ENCODE results near the gene TBL3.
A peak's percentile ranks its signal among the peaks of the same experiment; 100 is the strongest.

The TBL3 gene

DNA sequence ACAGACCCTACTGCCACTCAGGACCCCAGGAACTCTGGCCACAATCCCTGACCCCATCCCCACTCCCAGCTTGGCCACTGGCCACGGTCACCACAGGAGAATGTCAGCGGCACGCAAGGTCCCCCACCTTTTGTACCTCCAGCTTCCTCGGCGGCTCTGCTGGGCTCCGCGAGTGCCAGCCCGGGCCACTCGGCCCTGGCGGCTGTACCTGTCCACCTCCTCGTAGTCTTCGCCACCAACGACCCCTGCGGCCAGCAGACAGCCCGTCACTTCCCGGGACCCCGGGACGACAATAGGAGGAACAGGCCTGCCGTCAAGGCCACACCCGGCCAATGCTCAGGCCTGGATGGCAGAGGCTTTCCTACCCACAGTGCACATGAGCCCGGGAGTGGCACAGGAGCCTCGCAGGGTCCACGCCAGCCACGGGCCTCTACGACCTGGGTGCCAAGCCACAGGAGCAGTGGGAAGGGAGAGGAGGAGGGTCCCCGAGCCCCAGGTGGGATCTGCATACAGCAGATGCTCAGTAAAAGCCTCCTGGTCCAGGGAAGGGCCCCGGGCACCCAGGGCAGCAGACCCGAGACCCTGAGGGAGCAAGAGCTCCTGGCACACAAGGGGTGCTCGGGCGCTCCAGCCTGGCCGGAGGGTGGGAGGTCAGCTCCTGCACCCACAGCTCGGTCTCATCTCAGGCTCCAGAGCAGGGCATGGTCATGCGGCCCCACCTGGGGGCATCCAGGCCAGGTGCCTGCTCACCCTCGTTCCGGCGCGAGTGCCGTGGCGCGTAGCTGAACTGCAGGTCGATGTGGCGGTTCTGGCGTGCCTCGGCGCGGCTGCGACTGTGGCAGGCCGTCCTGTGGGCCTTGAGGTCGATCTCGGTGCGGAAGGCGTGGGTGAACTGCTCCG, 29.9 kb downstream of the TBL3 start:
- peaks cover 6% of the 10 kb centered on the region; the same call in 1 of the 2 replicates for H3K4me1 ChIP-seq (ENCODE audit: insufficient read depth, low read length)
- no peaks in the 10 kb centered on the region for H3K9me3 ChIP-seq (ENCODE audit: control insufficient read depth, insufficient read depth, low read length)
- H3K36me3 ChIP-seq (ENCODE audit: insufficient read depth, low read length): peaks cover 4% of the 10 kb centered on the region; the same call in 1 of the 2 replicates
- H3K9ac ChIP-seq (ENCODE audit: low read depth, low read length): no peak overlapping the region

DNA sequence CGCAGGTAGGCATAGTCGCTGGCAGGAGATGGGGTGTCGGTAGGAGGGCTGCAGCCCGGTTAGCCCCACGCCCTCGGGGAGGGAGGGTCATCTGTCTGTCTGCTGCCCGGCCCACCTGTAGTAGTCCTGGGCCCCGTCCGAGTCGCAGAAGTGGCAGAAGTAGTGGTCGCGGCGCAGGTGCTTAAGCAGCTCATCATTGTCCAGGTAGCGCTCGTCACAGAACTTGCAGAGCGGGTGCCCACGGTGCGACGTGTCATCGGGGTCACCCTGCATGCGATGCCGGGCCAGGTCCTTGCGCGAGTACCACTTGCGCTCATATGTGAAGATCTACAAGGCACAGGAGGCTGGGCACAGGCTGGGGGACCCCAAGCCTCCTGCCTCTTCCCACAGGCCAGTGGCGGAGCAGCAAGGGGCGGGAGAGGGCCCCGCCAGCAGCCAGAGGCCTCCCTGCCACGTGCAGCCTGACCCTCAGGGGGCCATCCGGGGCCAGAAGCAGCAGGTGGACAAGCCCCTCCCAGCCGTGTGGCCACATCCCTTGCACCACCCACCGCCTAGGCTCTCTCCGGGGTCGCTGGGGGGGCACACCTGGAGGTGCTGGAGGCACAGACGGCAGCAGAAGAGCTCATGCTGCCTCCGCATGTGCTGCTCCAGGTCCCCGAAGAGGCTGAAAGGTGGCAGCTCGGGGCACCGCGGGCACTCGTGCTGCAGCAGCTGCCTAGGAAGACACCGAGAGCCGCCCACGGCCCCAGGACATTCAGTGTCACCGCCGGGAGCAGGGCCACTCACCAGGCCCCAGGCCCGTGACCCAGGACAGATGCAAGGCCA, 30.8 kb downstream of the TBL3 start:
- Histone ChIP-seq H3K9me3 (ENCODE audit: control insufficient read depth, insufficient read depth, low read length) (no peaks in the 10 kb centered on the region), H3K36me3 (ENCODE audit: insufficient read depth, low read length) (peaks cover 4% of the 10 kb centered on the region; the same call in 1 of the 2 replicates), H3K4me1 (ENCODE audit: insufficient read depth, low read length) (peaks cover 6% of the 10 kb centered on the region; the same call in 1 of the 2 replicates), H3K9ac (ENCODE audit: low read depth, low read length) (no peak overlapping the region)

DNA sequence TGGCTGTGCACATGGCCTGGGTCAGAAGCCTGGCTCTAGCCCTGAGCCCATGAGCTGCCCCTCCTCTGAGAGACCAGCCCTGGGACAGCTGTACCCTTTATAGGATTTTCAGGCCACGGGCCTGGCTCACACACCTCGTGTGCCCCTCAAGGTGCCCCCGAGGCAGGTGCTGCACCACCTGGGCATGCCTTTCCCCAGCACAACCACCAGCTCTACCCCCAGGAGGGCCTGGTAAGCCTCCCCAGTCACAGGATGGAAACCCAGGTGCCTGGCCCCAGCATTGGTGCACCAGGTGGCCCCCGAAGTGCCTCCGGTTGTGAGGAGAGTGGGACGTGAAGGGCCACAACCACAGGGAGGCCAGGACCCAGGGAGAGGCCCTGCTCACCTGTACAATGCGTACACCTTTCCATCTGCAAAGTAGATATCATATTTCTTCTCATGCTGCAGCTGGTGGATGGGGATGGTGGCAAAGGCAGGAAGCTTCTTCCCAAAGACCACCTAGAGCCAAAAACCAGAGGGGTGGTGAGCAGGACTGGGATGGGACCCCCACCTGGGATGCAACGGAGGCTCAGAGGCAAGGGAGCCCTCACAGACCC, 31.5 kb downstream of the TBL3 start:
- Histone ChIP-seq H3K9me3 (ENCODE audit: control insufficient read depth, insufficient read depth, low read length) (no peaks in the 10 kb centered on the region), H3K9ac (ENCODE audit: low read depth, low read length) (no peak overlapping the region), H3K36me3 (ENCODE audit: insufficient read depth, low read length) (peaks cover 4% of the 10 kb centered on the region; the same call in 1 of the 2 replicates), H3K4me1 (ENCODE audit: insufficient read depth, low read length) (peaks cover 9% of the 10 kb centered on the region; the same call in 1 of the 2 replicates)

DNA sequence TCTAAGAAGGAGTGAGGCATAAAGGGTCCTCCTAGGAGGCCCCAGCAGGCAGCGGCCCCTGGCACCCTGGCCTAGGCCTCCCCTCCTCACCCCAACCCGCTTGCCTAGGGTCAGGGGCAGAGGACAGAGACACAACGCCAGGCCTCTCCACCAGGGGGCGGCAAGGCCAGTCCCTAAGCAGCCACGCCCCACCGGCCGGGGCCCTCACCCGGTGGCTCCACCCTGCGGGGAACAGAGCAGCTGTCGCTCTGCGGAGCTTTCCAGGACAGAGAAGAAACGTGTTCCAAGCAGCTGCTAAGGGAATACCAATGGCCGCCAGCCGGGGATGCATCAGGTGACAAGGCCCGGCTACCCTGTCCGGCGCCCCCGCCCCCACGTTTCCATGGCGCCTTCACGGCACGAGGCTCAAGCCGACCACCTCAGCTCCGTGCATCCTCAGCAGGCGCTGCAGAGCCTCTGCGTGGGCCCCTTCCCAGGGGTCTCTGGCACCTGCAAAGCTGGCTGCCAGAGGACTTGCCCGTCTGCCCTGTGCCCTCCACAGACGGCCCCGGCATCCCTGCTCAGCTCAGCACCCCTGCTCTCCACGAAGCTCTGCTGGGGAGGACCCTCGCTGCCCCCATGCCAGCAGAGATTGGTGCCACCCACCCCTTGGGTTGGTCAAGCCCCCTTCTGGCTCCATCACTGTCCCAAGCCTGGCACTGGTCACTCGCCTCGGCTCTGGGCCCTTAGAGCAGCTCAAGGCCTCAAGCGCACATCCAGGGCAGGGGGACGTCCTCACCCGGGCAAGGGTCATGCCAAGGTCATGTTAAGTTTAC, 32.2 kb downstream of the TBL3 start:
- H3K36me3 ChIP-seq (ENCODE audit: insufficient read depth, low read length): peaks cover 4% of the 10 kb centered on the region; the same call in 1 of the 2 replicates
- no peaks in the 10 kb centered on the region for H3K9me3 ChIP-seq (ENCODE audit: control insufficient read depth, insufficient read depth, low read length)
- H3K4me1 ChIP-seq (ENCODE audit: insufficient read depth, low read length): peaks cover 12% of the 10 kb centered on the region; the same call in 1 of the 2 replicates
- H3K9ac ChIP-seq (ENCODE audit: low read depth, low read length): peak overlapping the region; percentile 22

DNA sequence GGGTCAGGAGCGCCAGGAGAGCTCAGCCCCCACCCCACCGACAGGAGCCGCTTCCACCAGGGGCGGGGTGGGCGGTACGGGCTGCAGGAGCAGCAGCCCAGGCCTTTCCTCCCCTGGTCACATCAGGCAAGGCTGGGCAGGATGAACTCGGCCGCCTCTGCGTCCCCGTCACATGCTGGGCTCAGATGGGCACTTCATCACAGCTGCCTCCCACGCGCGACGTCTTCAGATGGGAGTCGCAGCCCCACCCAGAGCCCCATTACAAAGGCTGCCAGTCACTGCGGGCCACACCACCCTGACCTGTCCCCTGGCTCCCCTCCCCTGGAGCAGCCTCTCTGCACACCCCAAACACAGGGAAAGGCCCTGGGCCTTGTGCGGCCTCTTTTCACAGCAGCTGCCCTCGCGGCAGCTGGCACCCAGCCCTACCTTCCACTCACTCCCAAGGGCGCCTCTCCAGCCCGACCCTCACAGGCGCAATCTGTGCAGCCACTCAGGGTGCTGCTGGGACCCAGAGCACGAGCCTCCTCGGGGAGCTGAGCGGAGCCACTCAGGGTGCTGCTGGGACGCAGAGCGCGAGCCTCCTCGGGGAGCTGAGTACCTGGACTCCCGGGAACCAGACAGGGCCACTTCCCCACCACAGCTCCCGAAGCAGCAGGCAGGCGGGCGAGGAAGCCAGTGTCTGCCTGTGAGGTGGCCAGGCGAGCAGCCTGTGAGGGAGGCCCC, 33.1 kb downstream of the TBL3 start:
- peaks cover 12% of the 10 kb centered on the region; the same call in 1 of the 2 replicates for H3K4me1 ChIP-seq (ENCODE audit: insufficient read depth, low read length)
- H3K9ac ChIP-seq (ENCODE audit: low read depth, low read length): no peak overlapping the region
- H3K9me3 ChIP-seq (ENCODE audit: control insufficient read depth, insufficient read depth, low read length): no peaks in the 10 kb centered on the region
- H3K36me3 ChIP-seq (ENCODE audit: insufficient read depth, low read length): peaks cover 4% of the 10 kb centered on the region; the same call in 1 of the 2 replicates

DNA sequence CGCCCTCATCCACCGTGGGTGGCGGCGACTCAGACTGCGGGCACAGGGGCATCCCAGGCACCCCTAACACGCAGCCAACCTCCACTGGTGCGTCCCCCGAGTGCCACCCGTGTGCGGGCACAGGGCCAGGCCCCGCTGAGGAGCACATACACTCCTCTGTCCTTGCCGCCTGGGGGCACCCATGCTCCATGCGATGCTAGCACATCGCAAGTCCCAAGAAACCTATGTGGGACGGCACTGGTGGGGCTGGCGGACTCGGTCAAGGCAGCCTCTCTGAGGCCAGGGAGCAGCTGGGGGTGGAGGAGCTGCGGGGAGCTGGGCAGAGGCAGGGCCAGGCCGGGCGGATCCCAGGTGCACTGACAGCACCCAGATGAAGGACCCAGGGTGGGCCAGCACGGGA, 33.8 kb downstream of the TBL3 start:
- Histone ChIP-seq H3K9ac (ENCODE audit: low read depth, low read length) (no peak overlapping the region), H3K36me3 (ENCODE audit: insufficient read depth, low read length) (peaks cover 4% of the 10 kb centered on the region; the same call in 1 of the 2 replicates), H3K4me1 (ENCODE audit: insufficient read depth, low read length) (peaks cover 12% of the 10 kb centered on the region; the same call in 1 of the 2 replicates), H3K9me3 (ENCODE audit: control insufficient read depth, insufficient read depth, low read length) (no peaks in the 10 kb centered on the region)

DNA sequence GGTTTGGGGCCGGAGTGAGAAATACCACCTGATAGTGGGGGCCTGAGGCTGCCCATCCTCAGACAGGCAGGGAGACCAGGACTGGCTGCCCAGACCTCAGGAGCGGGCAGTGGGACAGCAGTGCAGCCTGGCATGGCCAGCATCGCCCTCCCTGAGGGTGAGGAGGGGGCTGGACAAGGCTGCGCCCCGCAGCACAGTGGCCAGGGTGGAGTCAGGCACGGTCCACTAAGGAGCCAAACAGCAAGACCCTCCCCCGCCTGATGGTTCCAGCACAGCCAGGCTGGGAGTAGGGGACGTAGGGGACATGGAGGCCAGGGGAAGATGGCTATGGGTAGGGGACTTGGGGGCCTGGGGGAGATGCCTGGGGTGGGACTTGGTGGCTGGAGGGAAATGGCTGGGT, 34.5 kb downstream of the TBL3 start:
- H3K9ac ChIP-seq (ENCODE audit: low read depth, low read length): no peak overlapping the region
- H3K4me1 ChIP-seq (ENCODE audit: insufficient read depth, low read length): peaks cover 12% of the 10 kb centered on the region; the same call in 1 of the 2 replicates
- H3K36me3 ChIP-seq (ENCODE audit: insufficient read depth, low read length): peaks cover 2% of the 10 kb centered on the region; the same call in 1 of the 2 replicates
- no peaks in the 10 kb centered on the region for H3K9me3 ChIP-seq (ENCODE audit: control insufficient read depth, insufficient read depth, low read length)

DNA sequence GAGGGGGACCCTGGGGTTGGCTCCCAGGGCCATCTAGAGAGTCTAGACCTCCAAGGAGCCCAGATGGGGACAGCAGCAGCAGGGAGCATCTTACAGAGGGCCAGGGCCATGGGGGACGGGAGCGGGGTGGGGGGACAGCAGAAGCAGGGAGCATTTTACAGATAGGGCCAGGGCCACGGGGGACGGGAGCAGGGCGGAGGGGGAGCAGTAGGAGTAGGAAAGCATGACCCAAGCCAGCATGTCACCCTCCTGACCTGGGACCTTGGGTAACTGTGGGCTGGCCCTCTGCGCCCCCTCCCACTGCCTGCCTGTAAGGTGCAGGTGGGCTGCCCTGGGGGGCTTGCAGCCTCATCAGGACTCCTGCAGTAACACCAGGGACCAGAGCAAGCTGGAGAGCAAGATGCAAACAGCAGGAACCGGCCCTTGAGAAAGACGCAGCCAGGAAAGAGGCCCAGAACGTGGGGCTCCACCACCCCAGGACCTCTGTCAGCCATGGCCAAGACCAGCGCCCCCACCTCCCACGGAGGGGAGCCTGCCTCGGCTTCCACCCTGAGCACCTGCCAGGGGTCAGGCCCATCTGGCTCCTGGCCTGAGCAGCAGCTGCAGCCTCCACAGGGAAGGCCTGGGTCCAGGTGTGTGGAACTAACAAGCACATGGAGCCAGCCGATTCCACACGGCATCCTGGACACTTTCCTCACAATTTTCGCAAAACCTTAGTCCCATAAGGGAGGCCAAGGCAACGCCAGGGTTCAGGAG, 35.4 kb downstream of the TBL3 start:
- Histone ChIP-seq H3K4me1 (ENCODE audit: insufficient read depth, low read length) (peaks cover 12% of the 10 kb centered on the region; the same call in 1 of the 2 replicates), H3K9ac (ENCODE audit: low read depth, low read length) (no peak overlapping the region), H3K9me3 (ENCODE audit: control insufficient read depth, insufficient read depth, low read length) (no peaks in the 10 kb centered on the region), H3K36me3 (ENCODE audit: insufficient read depth, low read length) (no peaks in the 10 kb centered on the region; the same call in 1 of the 2 replicates)

DNA sequence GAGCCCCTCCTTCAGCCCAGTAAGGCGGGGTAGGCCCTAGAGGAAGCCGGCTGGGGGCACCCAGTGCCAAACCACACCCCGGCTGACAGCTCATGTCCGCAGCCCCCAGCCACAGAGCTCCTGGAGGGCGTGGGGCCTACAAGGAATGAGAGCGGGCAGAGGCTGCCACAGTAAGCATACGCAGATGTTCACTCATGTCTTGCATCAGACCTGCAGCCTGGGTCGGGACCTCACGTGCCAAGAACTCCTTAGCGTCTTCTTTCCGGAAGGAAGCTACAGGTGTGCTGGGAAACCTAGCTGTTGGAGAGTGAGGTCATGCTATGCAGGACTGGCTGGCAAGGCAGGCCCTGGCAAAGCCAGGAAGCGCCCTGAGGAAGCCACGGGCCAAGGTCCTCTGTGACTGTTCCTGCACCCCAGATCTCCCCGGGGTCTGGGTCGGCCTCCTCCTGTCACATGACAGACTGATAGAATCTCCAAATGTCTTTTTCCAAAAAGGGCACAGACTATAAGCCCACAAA, 36.2 kb downstream of the TBL3 start:
- Histone ChIP-seq H3K9me3 (ENCODE audit: control insufficient read depth, insufficient read depth, low read length) (no peaks in the 10 kb centered on the region), H3K4me1 (ENCODE audit: insufficient read depth, low read length) (peaks cover 12% of the 10 kb centered on the region; the same call in 1 of the 2 replicates), H3K9ac (ENCODE audit: low read depth, low read length) (peak overlapping the region; percentile 89; the same call in 1 of the 2 replicates), H3K36me3 (ENCODE audit: insufficient read depth, low read length) (no peaks in the 10 kb centered on the region)

DNA sequence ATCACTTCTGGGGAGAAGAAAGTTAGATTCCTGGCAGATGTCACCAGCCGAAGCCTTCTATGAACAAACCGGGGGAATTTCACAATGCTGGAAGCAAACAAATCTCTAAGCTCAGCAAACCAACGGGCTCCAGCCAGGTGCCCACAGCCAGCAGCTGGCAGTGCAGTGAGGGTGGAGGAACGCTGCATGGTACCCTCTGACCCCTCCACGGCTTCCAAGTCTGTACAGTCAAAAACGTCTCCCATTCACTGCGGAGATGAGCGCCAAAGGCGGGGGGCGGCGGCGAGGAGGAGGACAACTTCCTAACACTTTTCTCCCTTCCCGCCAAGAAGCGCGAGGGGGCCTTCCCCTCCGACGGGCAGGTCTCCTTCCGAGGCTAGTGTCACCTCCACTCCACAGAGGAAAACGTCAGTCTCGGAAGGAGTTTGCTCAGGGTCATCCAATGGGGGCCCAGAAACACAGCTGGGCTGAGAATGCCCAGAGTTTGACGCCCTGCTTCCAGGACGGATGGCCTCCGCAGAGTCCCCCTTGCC, 36.8 kb downstream of the TBL3 start:
- Histone ChIP-seq H3K4me1 (ENCODE audit: insufficient read depth, low read length) (peaks cover 12% of the 10 kb centered on the region; the same call in 1 of the 2 replicates), H3K36me3 (ENCODE audit: insufficient read depth, low read length) (no peaks in the 10 kb centered on the region), H3K9me3 (ENCODE audit: control insufficient read depth, insufficient read depth, low read length) (no peaks in the 10 kb centered on the region), H3K9ac (ENCODE audit: low read depth, low read length) (peak overlapping the region; percentile 89)

DNA sequence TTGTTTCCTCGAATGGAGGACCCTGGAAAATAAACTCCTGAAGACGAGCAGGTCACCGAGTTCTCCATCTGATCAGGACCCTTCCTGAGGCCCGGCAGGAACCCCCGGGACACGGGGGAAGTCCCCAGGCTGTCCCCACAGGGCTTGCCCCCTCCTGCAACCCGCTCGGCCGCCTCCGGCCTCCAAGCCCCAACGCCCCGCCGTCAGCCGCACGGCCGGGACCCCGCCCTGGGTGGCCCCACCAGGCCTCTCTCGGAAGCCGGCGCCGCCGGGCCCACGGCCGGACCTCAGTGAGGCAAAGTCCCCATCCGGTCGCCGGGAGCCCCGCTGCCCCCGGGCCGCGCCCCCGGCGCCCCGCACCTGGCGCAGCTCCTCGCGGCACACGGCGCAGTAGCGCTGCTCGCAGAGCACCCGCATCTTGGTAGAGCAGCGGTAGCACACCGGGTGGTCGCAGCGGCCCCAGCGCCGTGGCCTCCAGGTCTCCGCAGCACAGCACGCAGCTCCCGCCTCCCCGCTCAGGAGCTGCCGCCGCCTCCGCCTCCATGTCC, 37.4 kb downstream of the TBL3 start:
- Histone ChIP-seq H3K9me3 (ENCODE audit: control insufficient read depth, insufficient read depth, low read length) (no peaks in the 10 kb centered on the region), H3K36me3 (ENCODE audit: insufficient read depth, low read length) (no peaks in the 10 kb centered on the region), H3K9ac (ENCODE audit: low read depth, low read length) (peak overlapping the region; percentile 89), H3K4me1 (ENCODE audit: insufficient read depth, low read length) (peaks cover 10% of the 10 kb centered on the region; the same call in 1 of the 2 replicates)

Measured in ES-I3 (cell line).